GM10266 (cell line): ENCODE measurements around the gene INPP5E.
"Not testable (repeated sequence)": the region's sequence is repeated elsewhere in the genome, so short reads cannot be mapped to it uniquely, and the experiment has no call there.

Source experiments
- DNase-seq: peaks from one replicate; pipeline ENCODE4 v3.0.0; 2012; ENCODE audit errors: extremely low spot score
- CTCF ChIP-seq: IDR thresholded peaks from 2 replicates; pipeline ENCODE4 v1.5.1; 2012; ENCODE audit warnings: mild to moderate bottlenecking, low read depth; ENCODE audit not compliant: control insufficient read depth, insufficient read depth; ENCODE audit errors: missing control alignments

INPP5E gene

GRCh38 chr9:136431782-136432350 lies 7.8 kb downstream of the INPP5E start:
- no peak for DNase-seq
- no peak for TF ChIP-seq CTCF

GRCh38 chr9:136430588-136431234 lies 8.9 kb downstream of the INPP5E start:
- no peak for DNase-seq
- TF ChIP-seq CTCF: no peak

DNA sequence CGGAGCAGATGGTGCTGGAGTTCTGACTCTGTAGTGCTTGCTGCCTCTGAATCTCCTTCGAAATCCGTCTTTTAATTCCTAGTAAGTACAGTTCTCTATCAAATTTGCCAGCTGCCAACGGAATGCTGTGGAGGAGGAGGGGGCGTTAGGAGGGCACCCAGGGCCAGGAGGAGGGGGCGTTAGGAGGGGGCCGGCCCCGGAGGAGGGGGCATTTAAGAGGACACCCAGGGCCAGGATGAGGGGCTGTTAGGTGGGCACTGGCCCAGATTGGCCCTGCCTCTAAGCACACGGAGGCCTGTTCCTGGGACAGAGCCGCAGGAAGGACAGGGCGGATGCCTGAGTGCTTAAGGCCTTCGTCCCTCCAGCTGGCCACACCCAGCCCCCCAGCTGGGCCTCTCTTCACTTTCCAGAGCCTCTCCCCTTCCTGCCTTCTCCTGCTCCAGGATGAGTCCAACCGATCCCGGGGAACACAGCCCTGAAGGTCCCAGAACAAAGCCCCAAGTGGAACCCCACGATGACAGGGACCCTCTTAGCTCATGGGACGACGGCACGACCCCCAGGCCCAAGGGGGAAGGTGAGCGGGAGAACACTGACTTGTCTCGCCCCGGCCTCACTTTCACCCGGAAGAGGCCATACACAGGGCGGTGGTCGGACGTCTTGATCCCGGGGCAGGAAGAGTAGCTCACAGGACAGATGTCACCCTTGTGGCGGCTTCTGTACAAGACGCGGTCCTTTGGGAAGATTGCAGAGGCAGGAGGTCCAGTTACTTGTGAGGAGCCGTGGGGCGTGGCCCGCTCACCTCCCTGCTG lies 9.8 kb downstream of the INPP5E start:
- TF ChIP-seq CTCF: no peak

DNA sequence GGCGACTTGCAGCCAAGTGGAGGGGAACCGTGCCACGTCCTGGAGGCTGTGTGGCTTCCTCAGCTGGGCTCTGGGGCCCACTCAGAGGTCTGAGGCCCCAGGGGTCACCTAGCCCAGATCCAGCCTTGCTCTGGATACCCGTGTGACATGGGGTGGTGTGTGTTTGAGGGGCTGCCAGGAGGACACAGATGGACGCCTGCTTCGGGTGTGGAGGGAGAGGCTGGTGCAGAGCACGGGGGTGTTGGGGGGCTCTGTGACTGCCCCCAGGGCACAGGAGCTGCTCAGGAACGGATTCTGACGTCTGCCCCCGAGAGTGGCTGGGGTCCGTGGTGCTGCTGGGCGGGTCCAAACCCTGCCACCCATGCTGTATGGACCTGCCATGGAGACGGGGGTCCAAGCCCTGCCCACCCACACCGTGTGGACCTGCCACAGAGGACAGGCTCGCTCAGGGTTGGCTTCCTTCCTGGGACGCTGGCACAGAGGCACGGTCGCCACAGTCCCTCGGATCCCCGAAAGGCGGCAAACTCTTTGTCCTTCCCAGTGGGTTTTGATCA lies 10.5 kb downstream of the INPP5E start:
- TF ChIP-seq CTCF: no peak
- DNase-seq: no peak

More for the DNA sequence above, 9.8 kb downstream of the INPP5E start:
- DNase-seq: no peak

DNA sequence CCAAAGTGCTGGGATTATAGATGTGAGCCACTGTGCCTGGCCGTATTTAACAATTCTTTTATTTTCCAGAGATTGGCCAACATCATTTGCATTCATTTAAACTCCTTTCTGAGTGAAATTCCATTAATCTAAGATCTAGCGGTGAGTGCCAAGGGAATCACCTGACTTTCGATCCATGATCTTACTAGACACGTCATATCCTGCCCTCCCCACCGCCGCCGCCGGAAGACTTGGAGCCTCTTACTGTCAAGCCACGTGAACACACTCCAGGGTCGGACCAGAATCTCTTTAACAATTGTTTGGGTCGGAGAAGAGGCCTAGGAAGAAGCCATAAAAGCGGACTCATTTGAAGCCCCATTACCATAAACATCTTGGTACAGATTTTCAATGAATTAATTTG lies 12.9 kb downstream of the INPP5E start:
- DNase-seq: no peak
- no peak for TF ChIP-seq CTCF

- DNase-seq: not testable (repeated sequence)
These were observed 14.3 kb downstream of the INPP5E start for GRCh38 chr9:136425367-136425766.

GRCh38 chr9:136424750-136425362 lies 14.8 kb downstream of the INPP5E start:
- TF ChIP-seq CTCF: no peak
- no peak for DNase-seq
